GM12892 (cell line): ENCODE data around the gene TMEM121B.

Experiments
- POLR2A ChIP-seq: IDR thresholded peaks from 2 replicates; pipeline ENCODE4 v1.6.1; 2011; ENCODE audit warnings: low read depth, low read length, control low read depth
- POLR2AphosphoS5 ChIP-seq: IDR thresholded peaks from 2 replicates; pipeline ENCODE4 v1.6.1; 2011; ENCODE audit warnings: low read depth, low read length, control low read depth
- TAF1 ChIP-seq: IDR thresholded peaks from 2 replicates; pipeline ENCODE4 v1.6.1; 2011; ENCODE audit warnings: low read depth, mild to moderate bottlenecking, control low read depth, low read length, borderline replicate concordance

DNA sequence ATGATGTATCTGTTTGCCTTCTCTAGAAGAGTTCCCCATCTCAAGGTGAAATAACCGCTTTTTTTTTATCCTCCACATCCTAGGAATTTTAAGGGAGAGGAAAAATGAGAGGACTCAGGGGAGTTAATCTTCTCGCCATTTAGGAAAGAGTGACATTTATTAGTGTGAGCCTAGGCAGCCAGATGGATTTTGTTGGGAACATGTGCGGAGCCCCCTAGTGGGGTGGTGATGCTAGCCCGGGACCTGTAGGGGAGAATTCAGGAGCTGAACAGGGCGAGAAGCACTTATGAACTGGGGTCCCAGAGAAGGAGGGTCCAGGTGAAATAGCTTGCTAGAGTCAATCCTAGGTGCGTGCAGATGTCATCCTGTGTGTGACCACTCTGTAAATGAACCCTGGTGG lies 25.6 kb downstream of the TMEM121B start:
- TF ChIP-seq POLR2A (no peak), POLR2AphosphoS5 (no peak), TAF1 (no peak)
